HL-60 (cell line): ENCODE data around the gene PDK2.

Experiments
- GABPA ChIP-seq: IDR thresholded peaks from 2 replicates; pipeline ENCODE4 v1.6.1; 2012; ENCODE audit warnings: low read depth
- POLR2AphosphoS5 ChIP-seq: IDR thresholded peaks from 2 replicates; pipeline ENCODE4 v1.6.1; 2012; ENCODE audit warnings: low read depth
- TF ChIP-seq, protein P1 (sequence below): IDR thresholded peaks from one replicate; pipeline ENCODE4 v1.5.1; 2011; ENCODE audit warnings: low read length, control low read depth, inconsistent platforms; ENCODE audit not compliant: insufficient read depth
- TF ChIP-seq, protein P2 (sequence below): IDR thresholded peaks from 2 replicates; pipeline ENCODE4 v1.6.1; 2012; ENCODE audit warnings: low read depth; ENCODE audit not compliant: insufficient replicate concordance

DNA sequence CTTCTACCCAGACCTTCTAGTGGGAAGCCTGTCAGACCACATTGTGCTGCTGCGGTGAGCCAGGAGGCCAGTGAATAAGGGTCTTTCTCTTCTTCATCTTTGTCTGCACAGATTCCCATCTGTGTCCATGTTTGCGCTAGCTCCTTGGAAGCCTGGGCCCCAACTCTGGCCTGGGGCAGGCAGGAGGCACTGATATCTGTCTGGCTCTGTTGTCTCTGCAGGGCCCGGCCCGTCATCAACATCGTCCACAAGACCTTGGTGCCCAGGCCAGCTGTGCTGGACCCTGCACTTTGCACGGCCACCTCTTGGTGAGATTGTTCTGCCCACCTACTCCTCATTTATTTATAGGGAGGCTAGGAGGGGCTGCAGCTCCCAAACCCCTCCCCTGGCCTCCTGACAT lies 20.9 kb upstream of the PDK2 start:
- TF ChIP-seq POLR2AphosphoS5 = no peak
- TF ChIP-seq, protein P1, sequence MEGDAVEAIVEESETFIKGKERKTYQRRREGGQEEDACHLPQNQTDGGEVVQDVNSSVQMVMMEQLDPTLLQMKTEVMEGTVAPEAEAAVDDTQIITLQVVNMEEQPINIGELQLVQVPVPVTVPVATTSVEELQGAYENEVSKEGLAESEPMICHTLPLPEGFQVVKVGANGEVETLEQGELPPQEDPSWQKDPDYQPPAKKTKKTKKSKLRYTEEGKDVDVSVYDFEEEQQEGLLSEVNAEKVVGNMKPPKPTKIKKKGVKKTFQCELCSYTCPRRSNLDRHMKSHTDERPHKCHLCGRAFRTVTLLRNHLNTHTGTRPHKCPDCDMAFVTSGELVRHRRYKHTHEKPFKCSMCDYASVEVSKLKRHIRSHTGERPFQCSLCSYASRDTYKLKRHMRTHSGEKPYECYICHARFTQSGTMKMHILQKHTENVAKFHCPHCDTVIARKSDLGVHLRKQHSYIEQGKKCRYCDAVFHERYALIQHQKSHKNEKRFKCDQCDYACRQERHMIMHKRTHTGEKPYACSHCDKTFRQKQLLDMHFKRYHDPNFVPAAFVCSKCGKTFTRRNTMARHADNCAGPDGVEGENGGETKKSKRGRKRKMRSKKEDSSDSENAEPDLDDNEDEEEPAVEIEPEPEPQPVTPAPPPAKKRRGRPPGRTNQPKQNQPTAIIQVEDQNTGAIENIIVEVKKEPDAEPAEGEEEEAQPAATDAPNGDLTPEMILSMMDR = no peak
- TF ChIP-seq GABPA = no peak
- TF ChIP-seq, protein P2, sequence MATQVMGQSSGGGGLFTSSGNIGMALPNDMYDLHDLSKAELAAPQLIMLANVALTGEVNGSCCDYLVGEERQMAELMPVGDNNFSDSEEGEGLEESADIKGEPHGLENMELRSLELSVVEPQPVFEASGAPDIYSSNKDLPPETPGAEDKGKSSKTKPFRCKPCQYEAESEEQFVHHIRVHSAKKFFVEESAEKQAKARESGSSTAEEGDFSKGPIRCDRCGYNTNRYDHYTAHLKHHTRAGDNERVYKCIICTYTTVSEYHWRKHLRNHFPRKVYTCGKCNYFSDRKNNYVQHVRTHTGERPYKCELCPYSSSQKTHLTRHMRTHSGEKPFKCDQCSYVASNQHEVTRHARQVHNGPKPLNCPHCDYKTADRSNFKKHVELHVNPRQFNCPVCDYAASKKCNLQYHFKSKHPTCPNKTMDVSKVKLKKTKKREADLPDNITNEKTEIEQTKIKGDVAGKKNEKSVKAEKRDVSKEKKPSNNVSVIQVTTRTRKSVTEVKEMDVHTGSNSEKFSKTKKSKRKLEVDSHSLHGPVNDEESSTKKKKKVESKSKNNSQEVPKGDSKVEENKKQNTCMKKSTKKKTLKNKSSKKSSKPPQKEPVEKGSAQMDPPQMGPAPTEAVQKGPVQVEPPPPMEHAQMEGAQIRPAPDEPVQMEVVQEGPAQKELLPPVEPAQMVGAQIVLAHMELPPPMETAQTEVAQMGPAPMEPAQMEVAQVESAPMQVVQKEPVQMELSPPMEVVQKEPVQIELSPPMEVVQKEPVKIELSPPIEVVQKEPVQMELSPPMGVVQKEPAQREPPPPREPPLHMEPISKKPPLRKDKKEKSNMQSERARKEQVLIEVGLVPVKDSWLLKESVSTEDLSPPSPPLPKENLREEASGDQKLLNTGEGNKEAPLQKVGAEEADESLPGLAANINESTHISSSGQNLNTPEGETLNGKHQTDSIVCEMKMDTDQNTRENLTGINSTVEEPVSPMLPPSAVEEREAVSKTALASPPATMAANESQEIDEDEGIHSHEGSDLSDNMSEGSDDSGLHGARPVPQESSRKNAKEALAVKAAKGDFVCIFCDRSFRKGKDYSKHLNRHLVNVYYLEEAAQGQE = no peak
